Neural cell (in vitro differentiated cells): ENCODE measurements around the gene DOK6. TPM values are rescaled to one million over a fixed set of nuclear protein-coding genes. Genes with fewer than 3 reads are reported as not detected.

Experiments
- H2AFZ ChIP-seq: fragments of 200-600, 300-800 bp; sonication (generic), shearing (Covaris generic); 2 replicates; pipeline ENCODE4 v1.6.0; 2014; ENCODE audit warnings: low read depth, mild to moderate bottlenecking, antibody characterized with exemption, low read length, moderate library complexity
- H3F3A ChIP-seq: fragments of 200-600 bp; shearing (Covaris generic); 2 replicates; pipeline ENCODE4 v1.6.1; 2016; ENCODE audit warnings: mild to moderate bottlenecking, moderate library complexity, mixed read lengths, antibody characterized with exemption, low read length; ENCODE audit not compliant: insufficient read depth, poor library complexity, severe bottlenecking
- H3K27ac ChIP-seq: fragments of 200-600, 300-800 bp; sonication (generic), shearing (Covaris generic); 2 replicates; pipeline ENCODE4 v1.5.1; 2014; ENCODE audit warnings: mild to moderate bottlenecking, low read length, moderate library complexity
- H3K27me3 ChIP-seq: fragments of 300-800, 200-600 bp; sonication (generic), shearing (Covaris generic); 2 replicates; pipeline ENCODE4 v1.6.0; 2014; ENCODE audit warnings: mild to moderate bottlenecking, low read depth, low read length, moderate library complexity; ENCODE audit not compliant: insufficient read depth
- H3K36me3 ChIP-seq: fragments of 300-800, 200-600 bp; sonication (generic), shearing (Covaris generic); 2 replicates; pipeline ENCODE4 v1.5.1; 2014; ENCODE audit warnings: mild to moderate bottlenecking, antibody characterized with exemption, low read length, moderate library complexity; ENCODE audit not compliant: insufficient read depth
- H3K4me2 ChIP-seq: fragments of 300-800, 200-600 bp; sonication (generic), shearing (Covaris generic); 2 replicates; pipeline ENCODE4 v1.6.0; 2014; ENCODE audit warnings: mild to moderate bottlenecking, low read length
- H3K4me3 ChIP-seq: fragments of 300-800, 200-600 bp; sonication (generic), shearing (Covaris generic); 2 replicates; pipeline ENCODE4 v1.5.1; 2014; ENCODE audit warnings: mild to moderate bottlenecking, low read length, moderate library complexity
- H3K79me2 ChIP-seq: fragments of 200-600 bp; shearing (Covaris generic); replicated peaks from 2 replicates; pipeline ENCODE4 v1.6.0; 2014; ENCODE audit warnings: mild to moderate bottlenecking, low read length, moderate library complexity; ENCODE audit not compliant: insufficient read depth
- H3K9ac ChIP-seq: fragments of 300-800, 200-600 bp; sonication (generic), shearing (Covaris generic); 2 replicates; pipeline ENCODE4 v1.6.1; 2016; ENCODE audit warnings: mild to moderate bottlenecking, low read length, mixed read lengths
- H3K9me2 ChIP-seq: fragments of 200-600 bp; shearing (Covaris generic); 2 replicates; pipeline ENCODE4 v1.6.1; 2016; ENCODE audit warnings: mild to moderate bottlenecking, low read length, mixed read lengths; ENCODE audit not compliant: insufficient read depth
- H3K9me3 ChIP-seq: fragments of 200-600, 300-800 bp; sonication (generic), shearing (Covaris generic); 2 replicates; pipeline ENCODE4 v1.6.1; 2016; ENCODE audit warnings: mild to moderate bottlenecking, mixed run types, low read length, moderate library complexity, mixed read lengths
- H4K20me1 ChIP-seq: fragments of 200-600 bp; shearing (Covaris generic); 2 replicates; pipeline ENCODE4 v1.6.1; 2016; ENCODE audit warnings: mild to moderate bottlenecking, mixed run types; ENCODE audit not compliant: insufficient read depth
- EP300 ChIP-seq: fragments of 450-650 bp; conservative IDR thresholded peaks from 2 replicates; pipeline ENCODE4 v1.6.1; 2014; ENCODE audit warnings: antibody characterized with exemption, mild to moderate bottlenecking, moderate library complexity; ENCODE audit not compliant: poor library complexity, severe bottlenecking
- EZH2 ChIP-seq: fragments of 200-600, 300-800 bp; shearing (Covaris generic), sonication (generic); IDR thresholded peaks from 2 replicates; pipeline ENCODE4 v1.6.1; 2014; ENCODE audit warnings: antibody characterized with exemption, low read length, borderline replicate concordance, mild to moderate bottlenecking; ENCODE audit not compliant: insufficient read depth, poor library complexity, severe bottlenecking
- MXI1 ChIP-seq: fragments of 450-650 bp; conservative IDR thresholded peaks from 2 replicates; pipeline ENCODE4 v1.6.1; 2014; ENCODE audit warnings: antibody characterized with exemption, mild to moderate bottlenecking; ENCODE audit not compliant: poor library complexity, severe bottlenecking
- POLR2AphosphoS5 ChIP-seq: IDR thresholded peaks from 2 replicates; pipeline ENCODE4 v1.6.1; 2012
- RAD21 ChIP-seq: fragments of 450-650 bp; conservative IDR thresholded peaks from 2 replicates; pipeline ENCODE4 v1.6.1; 2014; ENCODE audit warnings: antibody characterized with exemption, mild to moderate bottlenecking, moderate library complexity
- SMC3 ChIP-seq: fragments of 450-650 bp; conservative IDR thresholded peaks from 2 replicates; pipeline ENCODE4 v1.6.1; 2014; ENCODE audit warnings: antibody characterized with exemption, mild to moderate bottlenecking, moderate library complexity; ENCODE audit not compliant: poor library complexity
- TAF1 ChIP-seq: IDR thresholded peaks from 2 replicates; pipeline ENCODE4 v1.6.1; 2012; ENCODE audit warnings: low read depth
- polyA plus RNA-seq: library from polyadenylated mRNA; depleted of rRNA; stranded (reverse); fragments of >200 nt; gene quantifications from 2 replicates; pipeline ENCODE4 v1.2.3, GENCODE V29; 2014
- TF ChIP-seq, protein P1 (sequence below): IDR thresholded peaks from 2 replicates; pipeline ENCODE4 v1.6.1; 2012; ENCODE audit warnings: borderline replicate concordance
- TF ChIP-seq, protein P2 (sequence below): fragments of 450-650 bp; IDR thresholded peaks from 2 replicates; pipeline ENCODE4 v1.5.1; 2014; ENCODE audit warnings: antibody characterized with exemption, mild to moderate bottlenecking, moderate library complexity; ENCODE audit not compliant: poor library complexity, severe bottlenecking

Gene DOK6
- polyA plus RNA-seq, 1 donor from 2014 or later, result 9.7 TPM

DNA sequence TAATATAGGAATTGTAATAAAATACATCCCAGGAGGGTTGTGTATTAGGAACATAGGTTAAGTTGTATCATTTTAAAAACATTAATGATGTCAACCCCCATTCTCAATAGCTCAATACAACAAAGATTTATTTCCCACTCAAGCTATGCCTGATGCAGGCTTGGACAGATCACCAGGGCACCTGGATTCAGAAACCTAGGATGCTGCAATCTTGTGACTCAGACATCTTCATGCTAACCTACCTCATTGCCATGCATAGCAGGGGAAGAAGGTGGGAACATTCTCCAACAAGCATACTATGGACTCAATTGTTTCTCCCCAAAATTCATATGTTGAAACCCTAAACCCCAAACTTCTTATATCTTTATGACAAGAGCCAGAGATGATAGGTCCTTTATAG lies 302.8 kb downstream of the DOK6 start:
- Histone ChIP-seq H3K27me3 (no peaks in the 10 kb centered on the region), H3F3A (no peaks in the 10 kb centered on the region), H3K27ac (no peak overlapping the region), H3K79me2 (no peaks in the 10 kb centered on the region), H3K9me3 (no peaks in the 10 kb centered on the region), H3K4me3 (no peak overlapping the region), H4K20me1 (no peaks in the 10 kb centered on the region), H3K36me3 (no peaks in the 10 kb centered on the region), H3K9ac (no peak overlapping the region), H3K4me2 (no peak overlapping the region), H3K9me2 (no peaks in the 10 kb centered on the region), H2AFZ (no peak overlapping the region)
- TF ChIP-seq, protein P1, sequence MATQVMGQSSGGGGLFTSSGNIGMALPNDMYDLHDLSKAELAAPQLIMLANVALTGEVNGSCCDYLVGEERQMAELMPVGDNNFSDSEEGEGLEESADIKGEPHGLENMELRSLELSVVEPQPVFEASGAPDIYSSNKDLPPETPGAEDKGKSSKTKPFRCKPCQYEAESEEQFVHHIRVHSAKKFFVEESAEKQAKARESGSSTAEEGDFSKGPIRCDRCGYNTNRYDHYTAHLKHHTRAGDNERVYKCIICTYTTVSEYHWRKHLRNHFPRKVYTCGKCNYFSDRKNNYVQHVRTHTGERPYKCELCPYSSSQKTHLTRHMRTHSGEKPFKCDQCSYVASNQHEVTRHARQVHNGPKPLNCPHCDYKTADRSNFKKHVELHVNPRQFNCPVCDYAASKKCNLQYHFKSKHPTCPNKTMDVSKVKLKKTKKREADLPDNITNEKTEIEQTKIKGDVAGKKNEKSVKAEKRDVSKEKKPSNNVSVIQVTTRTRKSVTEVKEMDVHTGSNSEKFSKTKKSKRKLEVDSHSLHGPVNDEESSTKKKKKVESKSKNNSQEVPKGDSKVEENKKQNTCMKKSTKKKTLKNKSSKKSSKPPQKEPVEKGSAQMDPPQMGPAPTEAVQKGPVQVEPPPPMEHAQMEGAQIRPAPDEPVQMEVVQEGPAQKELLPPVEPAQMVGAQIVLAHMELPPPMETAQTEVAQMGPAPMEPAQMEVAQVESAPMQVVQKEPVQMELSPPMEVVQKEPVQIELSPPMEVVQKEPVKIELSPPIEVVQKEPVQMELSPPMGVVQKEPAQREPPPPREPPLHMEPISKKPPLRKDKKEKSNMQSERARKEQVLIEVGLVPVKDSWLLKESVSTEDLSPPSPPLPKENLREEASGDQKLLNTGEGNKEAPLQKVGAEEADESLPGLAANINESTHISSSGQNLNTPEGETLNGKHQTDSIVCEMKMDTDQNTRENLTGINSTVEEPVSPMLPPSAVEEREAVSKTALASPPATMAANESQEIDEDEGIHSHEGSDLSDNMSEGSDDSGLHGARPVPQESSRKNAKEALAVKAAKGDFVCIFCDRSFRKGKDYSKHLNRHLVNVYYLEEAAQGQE, result no peak
- TF ChIP-seq SMC3, result no peak
- TF ChIP-seq, protein P2, sequence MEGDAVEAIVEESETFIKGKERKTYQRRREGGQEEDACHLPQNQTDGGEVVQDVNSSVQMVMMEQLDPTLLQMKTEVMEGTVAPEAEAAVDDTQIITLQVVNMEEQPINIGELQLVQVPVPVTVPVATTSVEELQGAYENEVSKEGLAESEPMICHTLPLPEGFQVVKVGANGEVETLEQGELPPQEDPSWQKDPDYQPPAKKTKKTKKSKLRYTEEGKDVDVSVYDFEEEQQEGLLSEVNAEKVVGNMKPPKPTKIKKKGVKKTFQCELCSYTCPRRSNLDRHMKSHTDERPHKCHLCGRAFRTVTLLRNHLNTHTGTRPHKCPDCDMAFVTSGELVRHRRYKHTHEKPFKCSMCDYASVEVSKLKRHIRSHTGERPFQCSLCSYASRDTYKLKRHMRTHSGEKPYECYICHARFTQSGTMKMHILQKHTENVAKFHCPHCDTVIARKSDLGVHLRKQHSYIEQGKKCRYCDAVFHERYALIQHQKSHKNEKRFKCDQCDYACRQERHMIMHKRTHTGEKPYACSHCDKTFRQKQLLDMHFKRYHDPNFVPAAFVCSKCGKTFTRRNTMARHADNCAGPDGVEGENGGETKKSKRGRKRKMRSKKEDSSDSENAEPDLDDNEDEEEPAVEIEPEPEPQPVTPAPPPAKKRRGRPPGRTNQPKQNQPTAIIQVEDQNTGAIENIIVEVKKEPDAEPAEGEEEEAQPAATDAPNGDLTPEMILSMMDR, result no peak
- TF ChIP-seq EZH2, result no peak
- TF ChIP-seq POLR2AphosphoS5, result no peak
- TF ChIP-seq MXI1, result no peak
- TF ChIP-seq RAD21, result no peak
- TF ChIP-seq EP300, result no peak
- TF ChIP-seq TAF1, result no peak

DNA sequence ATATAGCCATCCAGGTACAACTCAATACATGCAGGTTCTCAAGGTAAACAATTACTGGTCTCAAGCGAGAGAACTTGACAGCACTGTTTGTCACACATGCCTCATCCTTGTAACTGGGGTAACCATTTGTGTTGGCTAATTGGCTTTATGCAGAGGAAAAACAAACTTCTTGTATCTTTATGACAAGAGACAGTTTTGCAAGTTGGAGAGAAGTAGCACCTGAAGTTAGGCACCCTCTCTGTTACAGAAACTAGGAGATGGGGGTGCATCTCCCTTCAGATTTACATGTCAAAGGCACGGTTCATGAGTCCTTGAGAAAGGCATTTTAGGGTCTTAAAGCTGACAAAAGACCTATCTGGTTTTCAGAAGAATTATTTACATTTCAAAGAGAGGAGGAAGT lies 305.3 kb downstream of the DOK6 start:
- Histone ChIP-seq H3F3A (no peaks in the 10 kb centered on the region), H3K4me2 (no peak overlapping the region), H3K27me3 (no peaks in the 10 kb centered on the region), H3K36me3 (no peaks in the 10 kb centered on the region), H3K27ac (no peak overlapping the region), H4K20me1 (no peaks in the 10 kb centered on the region), H3K4me3 (no peak overlapping the region), H3K79me2 (no peaks in the 10 kb centered on the region), H3K9ac (no peak overlapping the region), H2AFZ (no peak overlapping the region), H3K9me3 (no peaks in the 10 kb centered on the region), H3K9me2 (no peaks in the 10 kb centered on the region)
- TF ChIP-seq MXI1 (no peak), SMC3 (no peak), POLR2AphosphoS5 (no peak), EZH2 (no peak), TAF1 (no peak), EP300 (no peak), RAD21 (no peak)
- TF ChIP-seq, protein P2, result no peak
- TF ChIP-seq, protein P1, result no peak
